T follicular helper cell (primary cell): ENCODE measurements around the gene SIAH3.

Experiments
- DNase-seq: peaks from one replicate; pipeline ENCODE4 v3.0.0-alpha.2; 2020; ENCODE audit warnings: low read depth

The SIAH3 gene

GRCh38 chr13:45821811-45822210 is 29.7 kb downstream of the SIAH3 start:
- DNase-seq = no peak

GRCh38 chr13:45820106-45820838 is 31.3 kb downstream of the SIAH3 start:
- DNase-seq = no peak

GRCh38 chr13:45817833-45818232 is 33.7 kb downstream of the SIAH3 start:
- no peak for DNase-seq

GRCh38 chr13:45816427-45816826 is 35.1 kb downstream of the SIAH3 start:
- DNase-seq = no peak

- no peak for DNase-seq
Measured at GRCh38 chr13:45812695-45813372, 38.7 kb downstream of the SIAH3 start.

GRCh38 chr13:45811891-45812694 is 39.5 kb downstream of the SIAH3 start:
- no peak for DNase-seq

GRCh38 chr13:45809801-45810394 is 41.7 kb downstream of the SIAH3 start:
- no peak for DNase-seq

GRCh38 chr13:45808925-45809324 is 42.6 kb downstream of the SIAH3 start:
- DNase-seq = no peak

- DNase-seq = no peak
Measured at GRCh38 chr13:45807520-45808099, 43.9 kb downstream of the SIAH3 start.

GRCh38 chr13:45800485-45800884 is 51.1 kb downstream of the SIAH3 start:
- no peak for DNase-seq

- DNase-seq = no peak
Measured at GRCh38 chr13:45799451-45799850, 52.1 kb downstream of the SIAH3 start.

GRCh38 chr13:45798851-45799250 is 52.7 kb downstream of the SIAH3 start:
- no peak for DNase-seq

- no peak for DNase-seq
Measured at GRCh38 chr13:45796426-45797235, 54.9 kb downstream of the SIAH3 start.

GRCh38 chr13:45792827-45793303 is 58.7 kb downstream of the SIAH3 start:
- no peak for DNase-seq

GRCh38 chr13:45788011-45788410 is 63.5 kb downstream of the SIAH3 start:
- DNase-seq = no peak

GRCh38 chr13:45787346-45787745 is 64.2 kb downstream of the SIAH3 start:
- no peak for DNase-seq

GRCh38 chr13:45786293-45786920 is 65.1 kb downstream of the SIAH3 start:
- no peak for DNase-seq

- DNase-seq = no peak
Measured at GRCh38 chr13:45784755-45785675, 66.5 kb downstream of the SIAH3 start.

GRCh38 chr13:45783346-45784043 is 68.1 kb downstream of the SIAH3 start:
- no peak for DNase-seq
